ENCODE data around the gene FKBP5. TPM values are rescaled to one million over a fixed set of nuclear protein-coding genes. Genes with fewer than 3 reads are reported as not detected.

FKBP5 gene
- total RNA-seq, 1 experiment from 2014 or later, result 33.9 TPM

- Histone ChIP-seq H3K14ac (ENCODE audit: insufficient read depth, low read length) (peak overlapping the region; percentile 49; the same call in 1 of the 2 replicates), H2AFZ (ENCODE audit: low read length) (no peak overlapping the region), H4K20me1 (ENCODE audit: control insufficient read depth, insufficient read depth, insufficient read length) (no peaks in the 10 kb centered on the region), H3K56ac (ENCODE audit: insufficient read length, low read depth, low read length) (no peak overlapping the region), H2BK120ac (ENCODE audit: low read depth, low read length, poor library complexity, severe bottlenecking) (no peak overlapping the region), H3K4ac (ENCODE audit: low read depth, low read length) (no peak overlapping the region), H2BK12ac (ENCODE audit: insufficient read length, low read depth, low read length) (no peak overlapping the region), H3K79me1 (ENCODE audit: insufficient read depth, low read depth, low read length, poor library complexity, severe bottlenecking) (no peaks in the 10 kb centered on the region), H3K9me3 (ENCODE audit: control insufficient read depth, low read depth, low read length) (no peaks in the 10 kb centered on the region), H4K91ac (ENCODE audit: insufficient read length, low read depth, low read length) (no peak overlapping the region), H3K9ac (ENCODE audit: extremely low read depth, insufficient read length, low read length) (no peak overlapping the region), H3K79me2 (ENCODE audit: insufficient read depth, low read length) (no peaks in the 10 kb centered on the region), H2BK15ac (ENCODE audit: low read depth, low read length) (no peak overlapping the region), H3K18ac (ENCODE audit: insufficient read length, low read depth, low read length) (no peak overlapping the region), H2BK20ac (ENCODE audit: low read depth, low read length, poor library complexity, severe bottlenecking) (no peak overlapping the region), H3K27me3 (ENCODE audit: insufficient read depth, low read length) (no peaks in the 10 kb centered on the region; the same call in 1 of the 2 replicates), H4K8ac (replicated peaks; ENCODE audit: insufficient read length, low read depth, low read length) (no peak overlapping the region), H3K4me2 (ENCODE audit: insufficient read depth, insufficient read length, low read length) (no peak overlapping the region), H3K27ac (ENCODE audit: insufficient read length, low read depth, low read length) (no peak overlapping the region), H4K5ac (ENCODE audit: insufficient read length, low read depth, low read length) (no peak overlapping the region), H2BK5ac (ENCODE audit: insufficient read length, low read length) (no peak overlapping the region), H3K23me2 (ENCODE audit: insufficient read length, low read depth, low read length, poor library complexity, severe bottlenecking) (no peaks in the 10 kb centered on the region), H2AK5ac (ENCODE audit: insufficient read length, low read length) (no peak overlapping the region), H3K4me1 (ENCODE audit: insufficient read depth, low read length) (peaks cover 18% of the 10 kb centered on the region; the same call in 1 of the 2 replicates), H3K23ac (ENCODE audit: insufficient read length, low read depth, low read length) (no peak overlapping the region), H3T11ph (ENCODE audit: low read length) (no peak overlapping the region)
- Mint-ChIP-seq H3K9me3 (no peaks in the 10 kb centered on the region), H3K4me3 (no peak overlapping the region), H3K27ac (peak overlapping the region in 2 of 3 experiments; percentile 63 to 95; a peak in 2 of 7 replicates), H3K4me1 (peaks cover 49 to 53% of the 10 kb centered on the region in 2 experiments), H3K36me3 (ENCODE audit: insufficient read depth in 1 of 3, low read depth in 3 of 3) (no peaks in the 10 kb centered on the region), H3K27me3 (ENCODE audit: low read depth) (peaks cover 7% of the 10 kb centered on the region)
- WGBS (ENCODE audit: extremely low coverage, insufficient read length, low lambda C conversion rate), result no CpG with 5 or more reads among the region's 5 CpGs
- TF ChIP-seq CTCF (conservative IDR thresholded peaks at IDR 0.05), result no peak
- DNase-seq, result no peak
Measured at GRCh38 chr6:35719404-35719829, 30.7 kb upstream of the FKBP5 start.
